Anterior cingulate cortex (tissue), 58 donors: ENCODE results near the gene STK10.
"Not testable (repeated sequence)": the region's sequence is repeated elsewhere in the genome, so short reads cannot be mapped to it uniquely, and the experiment has no call there.

Experiments used
- DNase-seq, 58 donors: peaks; one replicate each; lab custom pipeline; 2025; lab: John Stamatoyannopoulos, UW

The STK10 gene

GRCh38 chr5:172167895-172168294 is 20.1 kb downstream of the STK10 start:
- no peak for DNase-seq

- DNase-seq = no peak
Observed at GRCh38 chr5:172166030-172166826, 21.8 kb downstream of the STK10 start.

- DNase-seq = no peak
Observed at GRCh38 chr5:172165465-172165864, 22.6 kb downstream of the STK10 start.

DNA sequence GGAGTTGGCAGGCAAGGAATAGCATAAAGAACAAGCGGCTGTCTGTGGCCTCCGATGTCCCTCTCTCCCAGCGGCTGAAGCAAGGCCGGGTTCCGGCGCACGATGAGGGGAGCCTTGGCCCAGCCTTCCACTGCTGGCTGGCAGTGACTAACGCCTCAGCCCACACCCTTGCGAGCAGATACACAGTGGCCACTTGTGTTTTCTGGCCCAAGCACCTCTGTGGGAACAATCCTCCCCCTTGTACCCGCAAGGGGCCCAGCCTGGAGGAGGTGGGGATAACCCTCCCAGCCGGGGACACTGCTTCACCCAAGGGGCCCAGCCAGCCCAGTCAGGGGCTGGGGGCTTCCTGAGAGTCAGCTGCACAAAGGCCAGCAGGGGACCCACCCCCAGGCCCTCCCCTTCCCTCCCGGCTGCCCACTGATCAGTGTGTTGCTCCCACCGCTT is 23.2 kb downstream of the STK10 start:
- DNase-seq = peak in 42 of 58 donors; percentile 10 to 77 (median 46)

GRCh38 chr5:172163346-172163745 is 24.7 kb downstream of the STK10 start:
- peak in 32 of 58 donors; percentile 8 to 74 (median 46) for DNase-seq

- no peak for DNase-seq
Observed at GRCh38 chr5:172162987-172163343, 25.1 kb downstream of the STK10 start.

DNA sequence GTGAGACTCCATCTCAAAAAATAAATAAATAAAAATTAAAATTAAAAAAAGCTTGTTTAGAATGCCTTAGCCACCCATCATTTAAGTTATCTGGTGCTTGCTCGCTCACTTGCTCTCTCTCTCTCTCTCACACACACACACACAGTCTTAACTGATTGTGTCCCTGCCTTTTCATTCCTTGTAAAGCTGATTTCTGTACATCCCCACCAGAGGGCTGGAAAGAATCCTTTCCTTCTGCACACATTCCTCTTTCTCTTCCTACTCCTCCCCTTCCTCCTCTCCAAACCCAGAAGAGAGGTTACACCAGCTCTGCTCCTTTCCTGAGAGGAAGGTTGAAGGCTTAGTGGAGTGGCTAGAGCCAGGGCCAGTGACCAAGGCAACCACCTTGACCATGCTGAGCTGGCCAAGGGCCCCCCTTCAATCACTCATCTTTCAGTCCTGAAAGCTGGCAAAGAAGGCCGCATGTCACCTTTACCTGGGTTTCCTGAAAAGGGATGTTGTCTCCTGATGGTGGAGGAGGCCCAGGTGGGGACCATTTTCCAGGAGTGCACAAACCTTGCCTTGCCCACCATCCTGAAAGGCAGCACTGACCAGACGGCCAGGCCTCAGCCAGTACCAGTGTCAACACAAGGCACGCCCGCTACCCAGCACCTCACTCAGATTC is 25.6 kb downstream of the STK10 start:
- no peak for DNase-seq

DNA sequence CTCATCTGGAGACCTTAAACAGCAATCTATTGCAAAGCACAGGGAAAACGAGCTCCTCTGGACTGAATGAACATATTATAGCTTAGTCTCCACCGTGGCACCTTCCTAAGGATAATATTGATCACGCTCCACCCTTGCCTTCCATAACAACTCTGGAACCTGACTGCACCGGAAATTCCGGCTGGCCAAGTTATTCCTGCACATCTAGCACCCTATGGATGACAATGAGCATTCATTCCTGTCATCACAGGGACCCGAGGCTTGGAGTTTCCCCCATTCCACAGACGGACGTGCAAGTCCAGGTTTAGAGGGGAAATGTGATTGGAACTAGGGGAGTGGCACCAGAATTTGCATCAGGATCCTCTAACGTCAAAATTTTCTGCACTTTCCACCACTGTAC is 27.5 kb downstream of the STK10 start:
- DNase-seq = no peak

DNA sequence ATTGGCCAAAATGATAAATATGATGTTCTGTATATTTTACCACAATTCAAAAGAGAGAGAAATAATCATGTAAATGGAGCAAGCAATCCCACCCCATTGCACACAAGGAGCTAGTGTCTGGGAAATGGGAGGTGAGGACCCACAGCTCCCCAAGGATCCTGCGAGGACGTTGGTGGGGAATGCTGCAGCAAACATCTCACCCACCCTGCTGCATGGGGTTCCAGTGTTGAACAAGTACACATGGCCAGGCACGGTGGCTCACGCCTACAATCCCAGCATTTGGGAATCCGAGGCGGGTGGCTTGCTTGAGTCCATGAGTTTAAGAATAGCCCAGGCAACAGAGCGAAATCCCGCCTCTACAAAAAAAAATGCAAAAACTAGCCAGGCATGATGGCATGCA is 29.0 kb downstream of the STK10 start:
- no peak for DNase-seq

DNA sequence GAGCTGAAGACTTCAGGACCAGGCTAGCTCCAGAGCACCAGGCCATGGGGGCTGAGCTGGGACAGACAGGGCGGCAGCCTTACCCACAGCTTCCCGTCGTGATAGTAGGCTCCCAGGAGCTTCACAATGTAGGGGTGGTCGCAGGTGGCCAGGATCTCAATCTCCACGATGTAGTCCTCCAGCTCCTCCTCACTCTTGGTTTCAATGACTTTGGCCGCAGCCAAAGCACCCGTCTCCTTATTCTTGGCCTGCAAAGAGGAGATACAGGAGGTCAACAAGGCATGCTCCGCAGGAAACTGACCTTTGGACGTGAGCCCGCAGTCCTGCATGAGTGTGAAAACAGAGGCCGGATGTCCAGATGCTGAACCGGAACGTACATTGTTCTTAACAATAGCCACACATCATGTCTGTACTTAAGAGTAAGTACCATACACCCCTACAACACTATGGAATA is 31.5 kb downstream of the STK10 start:
- no peak for DNase-seq

GRCh38 chr5:172155101-172155500 is 32.9 kb downstream of the STK10 start:
- not testable (repeated sequence) for DNase-seq

GRCh38 chr5:172153695-172154094 is 34.3 kb downstream of the STK10 start:
- DNase-seq = no peak

- DNase-seq = no peak
Observed at GRCh38 chr5:172151661-172152210, 36.3 kb downstream of the STK10 start.

DNA sequence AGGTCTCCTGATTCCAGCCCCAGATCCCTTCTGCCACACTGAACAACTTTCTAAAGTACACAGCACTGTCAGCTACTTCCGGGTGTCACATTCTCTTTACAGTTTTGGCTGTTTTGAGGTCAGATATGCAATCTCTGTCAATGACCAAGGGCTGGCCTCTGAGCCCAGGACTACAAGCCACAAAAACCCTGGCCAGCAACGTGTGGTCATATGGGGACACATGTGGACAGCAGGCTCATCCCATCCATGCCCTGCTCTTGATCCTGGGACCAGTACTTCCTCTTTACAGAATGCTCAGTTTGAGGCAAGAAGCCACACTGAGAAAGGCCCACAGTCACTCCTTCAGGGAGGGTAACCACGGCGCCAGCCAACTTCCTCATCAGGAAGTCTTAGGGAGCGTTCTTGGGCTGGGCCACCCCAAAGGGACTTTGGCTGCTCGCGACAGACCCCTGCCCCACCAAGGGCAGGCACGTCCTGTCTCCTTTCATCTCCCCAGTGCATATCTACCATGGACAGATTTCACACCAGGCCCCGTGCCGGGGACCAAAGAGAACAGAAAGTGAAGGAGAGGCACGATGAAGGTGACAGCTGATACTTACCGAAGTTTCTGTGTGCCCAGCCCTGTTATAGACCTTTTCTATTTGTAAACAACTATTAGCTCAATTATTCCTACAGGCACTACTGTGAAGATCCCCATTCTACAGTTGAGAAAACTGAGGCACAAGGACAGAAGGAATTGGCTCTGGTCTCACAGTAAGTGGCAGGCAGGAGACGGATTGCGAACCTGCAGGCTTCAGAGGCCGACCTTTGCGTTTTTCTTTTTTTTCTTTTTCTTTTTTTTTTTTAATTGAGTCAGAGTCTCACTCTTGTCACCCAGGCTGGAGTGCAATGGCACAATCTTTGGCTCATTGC is 37.3 kb downstream of the STK10 start:
- peak in 13 of 58 donors; percentile 10 to 42 (median 20) for DNase-seq

DNA sequence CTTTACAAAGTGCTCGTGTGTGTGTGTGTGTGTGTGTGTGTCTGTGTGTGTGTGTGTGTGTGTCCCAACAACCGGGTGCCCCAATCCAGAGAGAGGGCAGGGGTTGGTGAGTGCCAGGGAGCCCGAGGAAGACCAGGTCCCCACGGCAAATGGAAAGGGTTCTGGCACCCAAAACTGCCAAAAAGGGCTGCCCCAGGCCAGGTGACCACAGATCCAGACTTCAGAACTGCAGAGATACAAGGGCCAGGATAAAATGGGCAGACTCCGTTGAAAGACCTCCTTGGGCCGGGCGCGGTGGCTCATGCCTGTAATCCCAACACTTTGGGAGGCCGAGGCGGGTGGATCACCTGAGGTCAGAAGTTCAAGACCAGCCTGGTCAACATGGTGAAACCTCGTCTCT is 38.5 kb downstream of the STK10 start:
- DNase-seq = not testable (repeated sequence)

GRCh38 chr5:172149073-172149472 is 39.0 kb downstream of the STK10 start:
- no peak for DNase-seq

- no peak for DNase-seq
Observed at GRCh38 chr5:172148381-172148780, 39.6 kb downstream of the STK10 start.

DNA sequence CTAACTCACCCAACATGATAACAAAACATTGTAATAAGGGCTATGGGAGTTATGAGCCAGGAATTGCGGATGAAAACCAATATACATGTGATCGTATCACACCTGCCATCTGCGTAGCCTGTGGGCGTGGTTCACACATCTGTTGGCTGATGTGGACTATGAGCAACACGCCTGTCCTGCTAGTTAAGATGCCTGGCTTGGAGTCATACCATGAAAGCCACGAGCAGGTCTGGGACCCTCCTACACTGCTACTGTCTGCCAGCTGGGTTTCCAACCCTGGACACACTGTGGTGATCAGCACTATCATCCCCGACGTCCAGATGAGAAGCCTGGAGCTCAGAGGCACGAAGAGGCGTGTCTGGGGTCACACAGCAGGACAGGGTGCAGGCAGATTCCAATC is 40.2 kb downstream of the STK10 start:
- no peak for DNase-seq

DNA sequence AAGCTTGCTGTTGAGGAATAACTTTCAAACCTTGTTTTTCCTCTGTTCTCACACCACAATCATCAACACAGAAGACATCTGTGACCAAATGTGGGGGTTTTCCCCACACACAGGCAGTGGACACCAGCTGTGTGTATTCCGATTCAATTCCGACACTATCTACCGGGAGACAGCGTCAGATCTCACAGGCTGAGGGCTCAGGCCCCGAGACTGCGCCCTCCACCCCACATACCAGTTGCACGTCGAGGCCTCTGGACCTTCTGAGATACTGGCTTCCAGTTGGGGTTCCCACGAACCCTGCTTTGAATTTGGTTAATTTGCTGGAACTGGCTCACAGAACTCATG is 41.3 kb downstream of the STK10 start:
- DNase-seq = no peak

- DNase-seq = no peak
Observed at GRCh38 chr5:172145870-172146747, 41.9 kb downstream of the STK10 start.
